LNCaP clone FGC (cell line): ENCODE data around the gene PHAF1.
A peak's percentile ranks its signal among the peaks of the same experiment; 100 is the strongest.

Experiments
- DNase-seq: peaks from one replicate; pipeline ENCODE4 v3.0.0-alpha.2; 2011; ENCODE audit warnings: low read depth
- H3K4me3 ChIP-seq: 2 replicates; pipeline ENCODE4 v1.5.1; 2011; ENCODE audit warnings: mild to moderate bottlenecking, low read depth, low read length, control low read depth
- TF ChIP-seq, protein P1 (sequence below): IDR thresholded peaks from 2 replicates; pipeline ENCODE4 v1.5.1; 2012; ENCODE audit warnings: mild to moderate bottlenecking; ENCODE audit not compliant: control insufficient read depth, insufficient read depth; ENCODE audit errors: extremely low read depth

Gene PHAF1

DNA sequence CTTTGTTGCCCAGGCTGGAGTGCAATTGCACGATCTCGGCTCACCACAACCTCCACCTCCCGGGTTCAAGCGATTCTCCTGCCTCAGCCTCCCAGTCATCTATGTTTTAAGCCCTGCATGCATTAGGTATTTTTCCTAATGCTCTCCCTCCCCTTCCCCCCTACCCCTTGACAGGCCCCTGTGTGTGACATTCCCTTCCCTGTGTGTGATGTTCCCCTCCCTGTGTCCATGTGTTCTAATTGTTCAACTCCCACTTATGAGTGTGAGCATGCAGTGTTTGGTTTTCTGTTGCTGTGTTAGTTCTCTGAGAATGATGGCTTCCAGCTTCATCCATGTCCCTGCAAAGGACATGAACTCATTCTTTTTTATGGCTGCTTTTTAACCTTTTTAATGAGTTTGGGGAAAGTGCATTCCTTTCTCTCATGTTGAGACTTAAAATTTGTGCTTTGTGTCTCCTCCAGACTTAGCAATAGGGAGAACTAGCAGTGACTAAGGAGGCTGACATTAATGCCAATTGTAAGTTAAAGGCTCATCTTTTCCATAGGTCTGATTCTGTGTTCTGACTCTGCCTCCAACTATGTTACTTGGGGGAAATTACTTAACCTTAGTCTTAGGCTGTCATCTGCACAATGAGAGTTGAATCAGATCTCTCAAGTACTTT lies 17.7 kb upstream of the PHAF1 start:
- no peak overlapping the region for H3K4me3 ChIP-seq
- DNase-seq = no peak
- TF ChIP-seq, protein P1, sequence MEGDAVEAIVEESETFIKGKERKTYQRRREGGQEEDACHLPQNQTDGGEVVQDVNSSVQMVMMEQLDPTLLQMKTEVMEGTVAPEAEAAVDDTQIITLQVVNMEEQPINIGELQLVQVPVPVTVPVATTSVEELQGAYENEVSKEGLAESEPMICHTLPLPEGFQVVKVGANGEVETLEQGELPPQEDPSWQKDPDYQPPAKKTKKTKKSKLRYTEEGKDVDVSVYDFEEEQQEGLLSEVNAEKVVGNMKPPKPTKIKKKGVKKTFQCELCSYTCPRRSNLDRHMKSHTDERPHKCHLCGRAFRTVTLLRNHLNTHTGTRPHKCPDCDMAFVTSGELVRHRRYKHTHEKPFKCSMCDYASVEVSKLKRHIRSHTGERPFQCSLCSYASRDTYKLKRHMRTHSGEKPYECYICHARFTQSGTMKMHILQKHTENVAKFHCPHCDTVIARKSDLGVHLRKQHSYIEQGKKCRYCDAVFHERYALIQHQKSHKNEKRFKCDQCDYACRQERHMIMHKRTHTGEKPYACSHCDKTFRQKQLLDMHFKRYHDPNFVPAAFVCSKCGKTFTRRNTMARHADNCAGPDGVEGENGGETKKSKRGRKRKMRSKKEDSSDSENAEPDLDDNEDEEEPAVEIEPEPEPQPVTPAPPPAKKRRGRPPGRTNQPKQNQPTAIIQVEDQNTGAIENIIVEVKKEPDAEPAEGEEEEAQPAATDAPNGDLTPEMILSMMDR = no peak

DNA sequence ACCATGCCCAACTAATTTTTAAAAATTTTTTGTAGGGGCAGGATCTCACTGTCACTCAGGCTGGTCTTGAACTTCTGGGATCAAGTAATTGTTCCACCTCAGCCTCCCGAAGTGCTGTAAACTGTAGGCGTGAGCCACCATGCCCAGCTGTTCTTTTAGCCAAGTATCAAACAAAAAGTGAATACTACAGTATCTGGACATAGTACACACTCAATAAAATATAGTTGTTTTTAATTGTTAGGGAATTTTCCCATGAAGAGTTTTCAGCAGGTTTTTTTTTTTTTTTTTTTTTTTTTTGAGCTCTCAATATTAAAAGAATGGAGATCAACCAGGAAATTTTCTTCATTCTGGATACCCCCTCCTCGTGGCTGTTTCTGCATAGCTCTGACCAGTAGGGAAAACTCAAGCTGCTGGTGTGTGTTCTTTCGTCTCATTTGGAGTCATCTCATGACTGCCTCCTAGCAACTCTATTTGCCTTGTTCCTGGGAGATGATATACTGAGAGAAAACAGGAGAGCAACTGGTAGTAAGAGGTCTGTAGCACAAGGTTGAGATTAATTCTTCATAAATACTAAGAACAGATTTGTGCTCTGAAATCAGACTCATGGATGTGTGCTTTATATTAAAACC lies 16.5 kb upstream of the PHAF1 start:
- DNase-seq = no peak
- no peak overlapping the region for H3K4me3 ChIP-seq
- TF ChIP-seq, protein P1 = no peak

DNA sequence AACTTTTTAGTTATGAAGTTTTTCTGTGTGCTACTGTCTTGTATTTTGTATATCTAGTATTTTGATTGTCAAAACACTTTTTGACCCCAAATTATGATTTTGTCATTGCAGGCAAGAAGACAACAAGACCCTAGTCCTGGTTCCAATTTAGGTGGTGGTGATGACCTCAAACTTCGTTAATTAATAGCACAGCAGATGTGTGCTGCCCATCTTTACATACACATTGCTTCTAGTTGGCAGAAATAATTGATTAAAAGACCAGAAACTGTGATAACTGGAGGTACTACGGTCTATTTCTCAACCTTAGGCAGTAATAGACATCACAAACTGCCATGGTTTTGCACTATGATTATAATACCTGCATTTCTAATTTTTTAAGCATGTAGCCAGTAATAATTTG lies 11.1 kb upstream of the PHAF1 start:
- no peak for DNase-seq
- H3K4me3 ChIP-seq = no peak overlapping the region
- TF ChIP-seq, protein P1 = no peak

DNA sequence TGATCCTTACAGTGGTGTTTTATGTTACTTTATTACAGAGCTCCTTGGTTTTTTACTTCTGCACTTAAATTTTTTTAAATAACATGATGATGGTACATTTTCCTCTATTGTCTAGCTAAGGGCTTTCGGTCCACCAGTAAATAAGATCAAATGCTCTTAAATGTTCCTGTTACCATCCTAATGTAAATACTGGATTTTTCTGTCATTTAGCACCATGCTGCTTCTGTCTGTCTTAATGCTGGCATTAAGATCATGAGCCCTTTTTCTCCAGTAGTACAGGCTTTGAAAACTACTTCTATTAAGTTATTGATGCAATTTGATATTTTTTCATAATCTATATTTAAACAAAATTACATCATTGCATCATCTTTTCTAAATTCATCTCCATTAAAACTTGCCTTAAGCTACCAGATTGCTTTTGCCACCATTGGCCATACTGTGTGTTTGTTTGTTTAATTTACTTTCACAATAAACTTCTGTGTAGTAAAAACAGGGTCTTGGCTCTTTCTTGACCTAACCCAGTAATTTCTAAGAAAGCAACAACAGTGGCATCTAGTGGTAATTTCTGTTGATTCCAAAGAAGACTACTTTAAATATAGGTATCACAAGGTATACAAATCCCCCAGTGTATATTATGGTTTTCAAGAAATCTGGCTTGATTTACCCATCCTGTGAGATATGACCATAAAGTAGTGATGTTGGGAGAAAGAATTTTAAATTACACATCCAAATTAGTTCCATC lies 9.0 kb upstream of the PHAF1 start:
- no peak overlapping the region for H3K4me3 ChIP-seq
- TF ChIP-seq, protein P1 = peak; percentile 26
- no peak for DNase-seq

DNA sequence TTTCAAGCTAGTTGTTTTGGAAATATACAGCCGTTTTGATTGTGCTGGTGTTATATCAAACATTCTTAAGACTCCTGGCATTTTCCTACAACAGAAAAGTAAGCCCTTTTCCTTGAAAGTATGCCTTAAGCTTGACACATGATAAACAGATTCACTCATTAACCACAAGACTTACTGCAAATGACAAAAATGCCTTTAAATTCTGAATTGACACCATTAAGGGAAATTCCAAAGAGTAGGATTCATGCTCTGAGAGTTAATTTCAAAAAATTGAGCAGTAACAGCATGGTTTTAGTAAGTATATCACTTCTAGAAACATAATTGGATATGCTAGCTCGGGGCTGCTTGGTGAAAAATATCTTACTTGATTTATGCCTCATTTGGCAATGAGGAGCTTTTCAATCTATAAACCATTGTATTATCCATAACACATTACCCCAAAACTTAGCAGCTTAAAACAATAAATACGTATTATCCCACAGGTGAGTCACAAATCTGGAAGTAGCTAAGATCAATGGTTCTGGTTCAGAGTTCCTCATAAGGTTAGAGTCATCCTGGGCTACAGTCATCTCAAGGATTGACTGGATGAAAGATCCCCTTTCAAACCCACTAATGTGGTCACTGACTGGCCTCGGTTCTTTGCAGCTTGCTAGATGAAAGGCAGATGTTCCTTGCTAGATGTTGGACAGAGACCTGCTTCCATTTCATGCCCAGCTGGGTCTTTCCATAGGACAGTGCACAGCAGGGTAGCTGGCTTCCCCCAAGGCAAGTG lies 8.2 kb upstream of the PHAF1 start:
- TF ChIP-seq, protein P1 = no peak
- no peak overlapping the region for H3K4me3 ChIP-seq
- DNase-seq = no peak

DNA sequence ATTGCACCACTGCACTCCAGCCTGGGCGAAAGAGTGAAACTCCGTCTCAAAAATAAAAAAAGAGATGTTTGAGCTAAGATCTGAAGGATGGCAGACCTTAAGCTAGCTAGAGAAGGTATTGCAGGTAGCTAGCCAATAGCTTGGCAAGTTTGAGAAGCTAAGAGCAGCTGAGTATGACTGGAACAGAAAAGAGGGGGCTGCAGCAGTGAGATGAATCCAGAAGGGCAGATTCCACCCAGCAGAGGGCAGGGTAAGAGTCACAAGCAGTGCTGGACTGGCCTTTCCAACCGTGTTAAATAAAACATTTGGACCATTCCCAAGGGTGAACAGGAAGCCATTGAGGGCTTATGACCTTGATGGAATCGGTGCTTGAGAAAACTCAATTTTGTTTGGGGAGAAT lies 5.7 kb upstream of the PHAF1 start:
- H3K4me3 ChIP-seq = no peak overlapping the region
- TF ChIP-seq, protein P1 = peak; percentile 47
- DNase-seq = peak; percentile 23
